GM19438 (cell line): ENCODE data around the gene CFHR5.
"Not testable (repeated sequence)": the region's sequence is repeated elsewhere in the genome, so short reads cannot be mapped to it uniquely, and the experiment has no call there.

Source experiments
- ATAC-seq: cut with Tn5 transposase; IDR thresholded peaks from one replicate; pipeline ENCODE4 v1.9.1; 2021; ENCODE audit warnings: low read depth; ENCODE audit not compliant: unreplicated experiment

CFHR5 gene

DNA sequence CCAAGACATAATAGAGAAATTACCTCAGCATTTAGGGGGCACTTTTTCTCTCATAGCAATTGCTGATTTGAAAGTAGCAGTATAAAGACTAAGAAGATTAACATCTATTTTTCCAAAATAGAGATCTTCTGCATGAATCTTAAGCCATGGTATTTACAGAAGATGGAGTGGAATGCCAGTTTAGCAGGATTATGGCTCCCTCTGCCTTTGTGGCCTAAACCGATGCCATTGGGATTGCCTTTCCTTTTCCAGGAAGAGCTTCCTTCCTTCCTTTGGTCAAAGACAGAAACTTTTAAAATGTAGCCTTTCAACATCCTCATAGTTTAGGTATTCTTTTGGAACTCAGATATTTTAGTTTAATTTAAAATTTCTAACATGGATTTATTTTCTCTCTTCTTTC, 39.4 kb downstream of the CFHR5 start:
- no peak for ATAC-seq

DNA sequence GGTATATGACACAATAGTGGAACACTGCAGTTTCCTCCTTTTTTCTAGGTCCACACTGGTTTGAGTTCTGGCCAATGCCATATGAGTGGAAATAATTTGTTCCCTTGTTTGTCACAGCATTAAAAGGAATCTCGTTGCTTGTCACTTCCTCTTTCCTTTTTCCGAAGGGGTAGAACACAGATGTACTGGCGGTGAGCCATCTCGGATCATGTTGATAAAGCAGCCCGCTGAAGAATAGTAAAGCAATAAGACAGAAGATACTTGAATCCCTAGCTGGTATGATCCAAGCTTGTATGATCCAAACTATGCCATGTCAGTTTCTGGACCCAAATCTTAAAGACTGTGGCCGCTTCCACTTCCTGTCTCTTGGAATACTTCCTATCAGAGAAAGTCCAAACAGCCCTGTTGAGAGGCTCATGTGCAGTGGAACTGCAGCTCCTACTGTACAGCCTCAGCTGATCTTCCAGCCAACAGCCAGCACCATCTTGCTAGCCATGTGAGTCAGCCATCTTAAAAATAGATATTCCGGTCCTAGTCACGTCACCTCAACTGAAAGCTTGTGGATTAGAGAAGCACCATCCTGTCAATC, 40.3 kb downstream of the CFHR5 start:
- no peak for ATAC-seq

DNA sequence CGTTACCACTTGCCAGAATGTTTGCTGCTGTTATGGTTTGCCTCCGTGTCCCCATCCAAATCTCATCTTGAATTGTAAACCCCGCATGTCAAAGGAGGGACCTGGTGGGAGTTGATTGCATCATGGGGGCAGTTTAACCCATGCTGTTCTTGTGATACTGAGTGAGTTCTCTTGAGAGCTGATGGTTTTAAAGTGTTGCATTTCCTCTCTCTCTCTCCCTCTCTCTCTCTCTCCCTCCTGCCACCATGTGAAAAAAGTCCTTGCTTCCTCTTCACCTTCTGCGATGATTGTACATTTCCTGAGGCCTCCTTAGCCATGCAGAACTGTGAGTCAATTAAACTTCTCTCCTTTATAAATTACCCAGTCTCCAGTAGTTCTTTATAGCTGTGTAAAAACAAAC, 44.4 kb downstream of the CFHR5 start:
- no peak for ATAC-seq

DNA sequence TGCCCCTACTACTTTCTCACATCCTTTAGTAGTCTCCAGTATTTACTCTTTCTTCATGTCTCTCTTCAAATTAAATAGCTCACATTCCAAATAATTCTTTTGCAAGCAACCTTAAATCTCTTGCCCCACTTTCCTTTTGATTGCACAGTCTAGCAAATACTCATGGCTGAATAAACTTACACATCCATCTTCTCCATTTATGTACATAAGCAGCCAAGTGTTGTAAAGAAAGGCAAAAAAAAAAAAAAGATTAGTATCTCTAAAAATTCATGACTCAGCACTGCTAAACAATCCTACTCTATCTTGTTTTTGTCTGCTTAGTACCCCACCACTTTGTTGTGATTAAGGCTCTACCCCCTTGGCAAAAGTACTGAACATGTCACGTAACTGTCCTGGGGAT, 47.1 kb downstream of the CFHR5 start:
- ATAC-seq = no peak

DNA sequence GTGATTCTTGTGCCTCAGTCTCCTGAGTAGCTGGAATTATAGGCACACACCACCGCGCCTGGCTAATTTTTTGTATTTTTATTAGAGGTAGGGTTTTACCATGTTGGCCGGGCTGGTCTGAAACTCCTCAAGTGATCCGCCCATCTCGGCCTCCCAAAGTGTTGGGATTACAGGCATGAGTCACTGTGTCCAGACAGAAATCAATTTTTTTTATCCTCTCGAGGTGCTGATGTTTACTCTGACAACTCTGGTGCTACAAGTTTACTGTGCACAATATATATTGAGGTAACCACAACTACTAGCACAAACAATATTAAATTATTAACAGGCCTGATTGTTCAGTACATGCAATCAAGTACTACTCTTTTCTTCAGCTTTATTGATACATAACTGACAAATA, 50.0 kb downstream of the CFHR5 start:
- ATAC-seq = no peak

DNA sequence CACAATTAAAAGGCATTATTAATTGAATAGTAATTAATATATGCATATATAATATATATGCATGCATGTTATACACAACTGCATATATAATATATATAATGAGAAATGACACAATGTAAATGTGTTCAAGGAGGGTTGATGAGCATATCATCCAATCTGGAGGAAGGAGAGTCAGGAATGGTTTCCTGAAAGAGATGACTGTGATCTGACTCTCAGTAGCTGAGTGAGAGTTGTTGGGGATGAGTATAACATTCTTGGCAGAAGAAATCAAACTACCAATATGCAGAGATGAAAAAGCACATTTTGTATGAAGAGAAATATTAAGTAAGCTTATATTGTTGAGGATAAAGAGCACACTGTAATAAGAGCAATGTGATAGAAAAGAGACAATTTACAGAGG, 52.4 kb downstream of the CFHR5 start:
- no peak for ATAC-seq

DNA sequence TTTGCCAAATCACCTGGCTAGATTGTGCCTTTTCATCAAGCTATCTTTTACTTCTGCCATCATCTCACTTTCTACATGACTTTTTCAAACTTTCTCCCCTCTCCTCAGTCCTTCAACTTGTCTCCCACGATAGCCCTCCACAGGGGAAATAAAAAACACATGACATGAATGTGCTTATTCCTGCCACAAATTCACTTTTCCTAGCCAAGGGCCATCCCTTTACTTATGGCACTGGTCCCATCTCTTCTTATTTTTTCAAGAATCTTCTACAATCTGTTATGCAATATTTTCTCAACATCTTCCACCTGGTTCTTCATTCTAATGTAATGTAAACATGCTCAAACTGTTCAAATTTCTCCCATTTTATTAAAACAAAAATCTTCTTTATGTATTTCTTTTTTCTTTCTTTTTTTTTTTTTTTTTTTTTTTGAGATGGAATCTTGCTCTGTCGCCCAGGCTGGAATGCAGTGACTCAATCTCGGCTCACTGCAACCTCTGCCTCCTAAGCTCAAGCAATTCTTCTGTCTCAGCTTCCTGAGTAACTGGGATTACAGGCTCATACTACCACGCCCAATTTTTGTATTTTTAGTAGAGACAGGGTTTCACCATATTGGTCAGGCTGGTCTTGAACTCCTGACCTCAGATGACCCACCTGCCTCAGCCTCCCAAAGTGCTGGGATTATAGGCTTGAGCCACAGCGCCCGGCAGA, 57.4 kb downstream of the CFHR5 start:
- ATAC-seq = not testable (repeated sequence)

DNA sequence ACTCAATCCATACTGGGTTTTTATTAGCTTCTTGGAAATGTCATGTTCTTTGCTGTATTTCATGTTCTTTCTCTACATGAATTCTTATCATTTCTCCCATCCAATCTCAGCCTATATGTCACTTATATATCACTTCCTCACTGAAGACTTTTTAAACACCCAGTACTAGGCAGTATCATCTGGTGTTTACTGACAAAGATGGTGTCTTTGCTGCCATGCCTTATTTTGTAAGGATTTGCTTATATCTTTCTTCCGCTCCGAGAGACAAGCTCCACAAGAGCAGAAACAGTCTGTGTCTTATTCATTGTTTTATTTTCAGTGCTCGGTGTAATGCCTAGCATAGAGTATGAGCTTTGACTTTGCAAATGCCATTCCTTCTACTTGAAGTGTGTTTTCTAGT, 59.5 kb downstream of the CFHR5 start:
- ATAC-seq = no peak

DNA sequence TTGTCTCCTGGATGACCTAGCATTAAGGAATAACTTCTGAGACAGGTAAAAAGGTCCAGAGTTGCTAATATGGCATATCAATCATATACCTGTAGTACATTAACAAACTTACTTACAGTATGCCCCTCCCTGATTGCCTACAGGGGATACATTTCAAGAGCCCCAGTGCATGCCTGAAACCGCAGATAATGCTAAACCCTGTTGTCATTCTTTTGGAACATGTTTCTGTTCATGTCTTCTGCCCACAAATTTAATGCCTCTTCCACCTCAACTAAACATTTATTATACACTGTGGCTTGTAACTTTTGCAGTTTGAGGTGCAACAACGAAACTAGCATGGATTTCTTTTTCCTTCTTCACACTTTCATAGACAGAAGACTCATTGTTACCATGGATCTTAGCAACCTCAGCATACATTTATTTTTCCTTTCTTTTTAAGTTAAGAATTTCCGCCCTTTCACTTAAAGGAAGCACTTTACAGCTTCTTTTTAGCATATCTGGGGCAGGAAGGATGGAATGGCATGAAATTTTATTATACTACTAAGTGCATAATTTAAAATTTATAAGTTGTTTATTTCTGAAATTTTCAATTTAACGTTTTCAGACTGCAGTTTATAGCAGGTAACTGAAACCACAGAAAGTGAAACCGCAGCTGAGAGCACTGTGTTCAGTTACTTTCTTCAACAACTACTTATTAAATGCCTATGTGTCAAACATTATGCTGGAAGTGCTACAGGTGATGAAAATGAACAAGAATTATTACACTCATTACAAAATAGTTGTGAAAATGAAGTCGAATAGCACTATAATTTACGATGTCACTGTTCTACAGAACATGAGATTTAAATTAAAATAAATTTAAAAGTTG, 64.4 kb downstream of the CFHR5 start:
- ATAC-seq = no peak

DNA sequence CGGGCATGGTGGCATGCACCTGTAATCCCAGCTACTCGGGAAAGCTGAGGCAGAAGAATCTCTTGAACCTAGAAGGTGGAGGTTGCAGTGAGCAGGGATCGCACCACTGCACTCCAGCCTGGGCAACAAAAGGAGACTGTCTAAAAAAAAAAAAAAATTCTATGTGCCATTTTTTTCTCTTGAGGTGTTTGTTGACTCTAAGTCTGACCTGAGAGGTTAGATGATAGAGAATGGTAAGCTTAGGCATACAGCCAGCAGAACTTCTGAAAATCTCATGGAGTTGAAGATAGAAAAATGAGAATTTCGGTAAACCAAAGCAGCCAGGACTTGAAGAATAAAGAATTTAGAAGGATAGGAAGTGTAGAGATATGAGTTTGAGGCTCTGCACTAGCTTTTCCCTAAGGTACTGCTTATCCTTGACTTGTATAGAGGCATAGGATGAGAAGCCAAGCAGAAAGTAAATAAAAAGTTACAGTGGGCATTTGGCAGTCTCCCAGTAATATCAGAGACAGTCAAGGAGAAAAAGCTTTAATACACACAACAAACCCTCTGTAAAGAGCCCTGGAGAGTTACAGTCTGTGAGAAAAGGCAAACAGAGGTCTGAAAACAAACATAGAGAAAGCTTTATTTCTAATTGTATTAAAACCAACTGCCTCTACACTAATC, 65.5 kb downstream of the CFHR5 start:
- ATAC-seq = no peak

DNA sequence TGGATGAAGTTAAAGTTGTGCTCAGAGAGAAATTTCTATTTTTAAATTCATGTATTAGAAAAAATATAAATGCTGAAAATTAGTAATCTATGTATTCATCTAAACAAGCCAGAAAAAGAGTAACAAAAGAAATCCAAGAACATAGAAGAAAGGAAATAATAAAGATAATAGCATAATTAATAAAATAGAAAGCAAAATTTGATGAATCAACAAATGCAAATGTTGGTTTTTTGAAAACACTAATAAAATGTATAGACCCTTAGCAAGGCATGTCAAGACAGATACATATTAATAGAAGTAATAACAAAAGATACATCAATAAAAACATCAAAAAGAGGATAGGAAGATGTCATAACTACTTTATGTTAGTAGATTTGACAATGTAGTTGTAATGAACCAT, 71.7 kb downstream of the CFHR5 start:
- no peak for ATAC-seq
